Activated naive CD8-positive, alpha-beta T cell treated with anti-CD3 and anti-CD28 coated beads, Interleukin-2, amount 50 U/mL, for 16 hours (primary cell): Measurements from ENCODE around the gene TRPM2.

ENCODE experiments used
- DNase-seq: peaks from one replicate; pipeline ENCODE4 v3.0.0-alpha.2; 2020; ENCODE audit warnings: low read depth, low spot score

The TRPM2 gene

DNA sequence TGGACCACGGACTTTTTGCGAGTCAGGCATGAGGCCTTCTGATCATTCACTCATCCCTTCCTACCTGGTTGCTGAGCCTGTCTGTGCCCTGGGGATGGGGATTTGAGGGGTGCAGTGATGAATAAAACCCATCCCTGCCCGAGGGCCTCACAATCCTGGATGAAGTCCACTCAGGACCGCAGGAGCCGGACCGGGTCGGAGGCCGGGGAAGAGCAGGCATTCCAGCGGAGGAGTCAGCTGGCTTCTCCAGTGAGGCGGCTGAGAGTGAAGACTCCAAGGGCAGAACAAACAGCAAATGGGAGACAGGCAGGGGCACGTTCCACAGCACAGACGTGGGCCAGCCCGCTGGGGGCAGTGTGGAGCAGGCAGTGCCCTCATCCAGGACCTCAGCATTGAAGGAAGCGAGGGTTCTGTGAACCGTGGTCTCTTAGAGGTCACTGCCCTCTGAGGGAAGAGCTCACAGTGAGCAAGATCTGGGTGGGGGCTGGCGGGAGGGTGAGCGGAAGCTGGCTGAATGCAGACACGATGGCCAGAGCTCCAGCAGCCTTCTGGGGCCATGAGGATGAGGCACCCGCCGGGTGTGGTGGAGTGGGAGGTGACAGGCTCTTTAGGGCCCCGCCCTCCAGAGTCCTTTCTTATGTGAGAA is 91.0 kb downstream of the TRPM2 start:
- no peak for DNase-seq

DNA sequence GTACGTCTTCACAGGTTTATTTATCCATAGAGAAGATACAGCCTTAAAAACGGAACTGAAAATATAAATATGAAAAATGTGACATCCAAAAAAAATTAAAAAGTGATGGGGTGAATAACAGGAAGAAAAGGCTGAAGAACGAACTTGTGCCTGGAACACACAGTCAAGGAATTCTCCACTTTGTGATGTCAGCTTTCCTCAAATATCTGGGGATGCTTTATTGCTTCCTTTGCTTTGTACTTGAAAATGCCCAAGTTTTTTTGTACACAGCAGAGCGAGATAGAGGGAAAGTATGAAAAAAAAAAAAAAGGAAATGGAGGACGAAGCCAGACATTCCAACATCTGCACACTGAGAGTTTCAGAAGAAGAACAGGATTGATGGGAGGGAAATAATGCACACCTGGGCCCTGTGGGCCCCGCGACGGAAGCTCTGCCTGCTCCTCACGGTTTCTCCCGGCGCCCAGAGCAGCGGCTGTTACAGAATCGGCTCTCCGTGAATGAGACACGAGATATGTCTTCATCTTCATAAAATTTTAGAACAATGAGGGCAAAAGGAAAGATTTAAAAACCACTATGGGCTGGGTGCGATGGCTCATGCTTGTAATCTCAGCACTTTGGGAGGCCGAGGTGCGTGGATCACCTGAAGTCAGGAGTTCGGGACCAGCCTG is 91.9 kb downstream of the TRPM2 start:
- no peak for DNase-seq

DNA sequence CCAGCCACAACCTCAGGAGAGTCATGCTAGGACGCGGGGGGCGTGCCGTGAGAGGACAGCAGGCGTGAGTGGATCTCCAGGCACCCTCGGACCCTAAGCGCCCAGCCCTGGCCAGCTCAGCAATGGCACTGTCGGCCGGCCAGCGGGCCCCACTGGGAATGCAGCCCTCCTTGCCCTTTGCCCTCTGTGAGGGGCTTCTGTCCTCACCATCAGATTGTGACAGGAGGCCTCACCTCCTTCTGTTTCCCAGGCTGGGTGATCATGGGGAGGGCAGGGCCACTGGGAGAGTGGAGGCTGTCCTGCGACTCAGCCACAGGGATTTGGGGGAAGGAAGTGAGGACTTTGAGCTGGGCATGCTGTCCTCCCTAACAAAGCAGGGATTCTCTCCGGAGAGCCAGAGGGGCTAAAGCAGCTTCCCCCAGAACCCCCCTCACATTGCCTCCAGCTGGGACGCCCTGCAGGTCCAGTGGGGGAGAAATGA is 95.3 kb downstream of the TRPM2 start:
- DNase-seq, result no peak

DNA sequence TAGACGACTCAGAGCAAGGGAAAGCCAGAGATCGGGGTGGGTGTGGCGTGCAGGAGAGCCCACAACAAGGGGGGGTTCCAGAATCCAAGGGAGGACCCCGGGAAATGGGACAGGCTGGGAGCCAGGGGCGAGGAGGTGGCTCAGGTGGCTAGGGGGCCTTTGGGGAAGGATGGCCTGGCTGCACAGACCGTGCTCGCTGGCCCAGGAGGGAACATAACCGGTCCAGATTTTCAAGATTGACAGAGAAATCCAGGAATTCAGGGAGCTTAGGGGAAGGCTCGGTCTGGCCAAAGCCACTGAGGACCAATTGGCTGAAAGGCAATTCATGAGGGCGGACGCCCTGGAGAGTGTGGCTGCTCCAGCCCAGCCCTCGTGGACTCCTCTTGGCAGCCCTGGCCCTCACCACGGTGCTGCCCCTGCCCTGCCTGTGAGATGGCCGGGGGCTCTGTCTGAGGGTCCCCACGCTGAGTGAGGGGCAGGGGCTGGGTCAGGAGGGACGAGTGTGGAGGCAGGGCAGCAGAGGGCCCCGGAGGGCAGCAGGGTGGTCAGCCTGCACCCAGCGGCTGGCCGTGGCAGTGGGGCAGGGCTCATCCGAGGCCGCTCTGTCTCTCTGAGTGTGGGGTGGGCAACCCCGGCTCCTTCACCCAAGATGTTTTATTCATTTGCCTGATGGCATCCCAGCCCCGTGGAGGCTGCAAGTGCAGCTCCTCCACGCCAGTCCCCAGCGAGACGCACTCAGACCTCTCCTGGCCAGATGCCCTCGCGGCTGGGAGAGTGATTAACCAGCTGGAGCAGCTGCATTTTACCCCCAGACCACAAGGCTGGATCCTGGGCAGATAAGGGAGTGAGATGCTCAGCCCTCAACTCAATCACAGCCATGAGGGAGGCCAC is 96.3 kb downstream of the TRPM2 start:
- DNase-seq, result no peak

DNA sequence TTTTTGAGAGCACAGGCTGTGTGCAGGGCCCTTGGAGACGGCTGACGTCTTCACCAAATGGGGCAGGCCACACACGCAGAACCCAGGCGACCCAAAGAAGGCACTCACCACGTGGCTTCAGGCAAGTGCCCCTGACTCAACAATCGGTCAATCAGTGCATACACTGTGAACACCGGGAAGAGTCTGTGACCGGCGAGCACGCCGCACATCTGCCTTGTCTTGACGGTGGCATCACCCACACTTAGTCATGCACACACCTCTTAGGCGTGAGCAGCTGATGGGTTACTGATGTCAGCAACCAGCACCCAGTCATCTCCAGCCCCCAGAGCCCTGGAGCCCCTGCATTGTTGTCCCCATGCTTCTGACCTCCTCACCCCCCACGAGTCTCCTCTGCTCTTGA is 97.0 kb downstream of the TRPM2 start:
- DNase-seq, result no peak

DNA sequence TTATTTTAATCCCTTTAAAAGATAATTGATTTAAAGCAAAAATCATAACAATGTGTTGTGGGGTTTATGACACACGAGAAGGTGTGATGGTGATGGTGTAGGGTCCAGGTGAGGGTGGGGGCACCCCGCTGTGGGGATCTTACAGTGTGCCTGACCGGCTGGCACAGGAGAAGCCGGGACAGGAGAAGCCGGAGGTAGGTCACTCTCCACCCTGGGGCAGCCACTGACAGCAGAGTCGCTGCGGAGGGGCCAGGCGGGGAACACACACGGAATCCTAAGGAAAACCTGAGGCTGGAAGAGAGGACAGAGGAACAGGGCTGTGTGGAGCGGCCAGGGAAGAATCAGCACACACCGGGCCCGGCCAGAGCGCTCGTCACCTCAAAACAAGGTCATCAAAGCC is 97.6 kb downstream of the TRPM2 start:
- DNase-seq, result no peak

DNA sequence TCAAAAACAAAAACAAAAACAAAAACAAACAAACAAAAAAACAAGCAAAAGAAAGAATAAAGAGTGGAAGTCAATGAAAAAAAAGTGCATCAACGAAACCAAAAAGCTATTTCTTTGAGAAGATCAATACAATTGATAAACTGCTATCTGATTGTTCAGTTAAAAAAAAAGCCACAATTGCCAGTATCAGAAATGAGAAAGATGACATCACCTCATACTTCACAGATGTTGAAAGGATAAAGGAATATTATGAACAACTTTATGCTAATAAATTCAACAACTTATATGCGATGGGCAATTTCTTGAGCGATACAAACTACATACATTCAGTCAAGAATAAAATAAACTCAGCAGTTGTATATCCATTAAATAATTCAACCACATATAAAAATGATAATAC is 99.7 kb downstream of the TRPM2 start:
- no peak for DNase-seq

DNA sequence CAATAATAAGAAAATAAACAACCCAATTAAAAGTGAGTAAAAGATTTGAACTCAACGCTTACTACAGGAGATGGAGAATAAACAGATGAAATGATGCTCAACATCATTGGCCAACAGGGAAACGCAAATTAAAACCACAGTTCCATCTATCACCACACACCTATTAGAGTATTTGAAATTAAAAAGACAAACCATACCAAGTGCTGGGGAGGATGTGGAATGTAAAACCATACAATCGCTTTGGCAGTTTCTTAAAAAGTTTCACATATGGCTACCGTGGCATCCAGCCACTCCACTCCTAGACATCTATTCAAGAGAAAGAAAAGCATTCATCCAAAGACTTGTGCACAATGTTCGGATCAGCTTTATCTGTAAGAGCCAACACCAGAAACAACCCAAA is 100.6 kb downstream of the TRPM2 start:
- DNase-seq, result no peak

DNA sequence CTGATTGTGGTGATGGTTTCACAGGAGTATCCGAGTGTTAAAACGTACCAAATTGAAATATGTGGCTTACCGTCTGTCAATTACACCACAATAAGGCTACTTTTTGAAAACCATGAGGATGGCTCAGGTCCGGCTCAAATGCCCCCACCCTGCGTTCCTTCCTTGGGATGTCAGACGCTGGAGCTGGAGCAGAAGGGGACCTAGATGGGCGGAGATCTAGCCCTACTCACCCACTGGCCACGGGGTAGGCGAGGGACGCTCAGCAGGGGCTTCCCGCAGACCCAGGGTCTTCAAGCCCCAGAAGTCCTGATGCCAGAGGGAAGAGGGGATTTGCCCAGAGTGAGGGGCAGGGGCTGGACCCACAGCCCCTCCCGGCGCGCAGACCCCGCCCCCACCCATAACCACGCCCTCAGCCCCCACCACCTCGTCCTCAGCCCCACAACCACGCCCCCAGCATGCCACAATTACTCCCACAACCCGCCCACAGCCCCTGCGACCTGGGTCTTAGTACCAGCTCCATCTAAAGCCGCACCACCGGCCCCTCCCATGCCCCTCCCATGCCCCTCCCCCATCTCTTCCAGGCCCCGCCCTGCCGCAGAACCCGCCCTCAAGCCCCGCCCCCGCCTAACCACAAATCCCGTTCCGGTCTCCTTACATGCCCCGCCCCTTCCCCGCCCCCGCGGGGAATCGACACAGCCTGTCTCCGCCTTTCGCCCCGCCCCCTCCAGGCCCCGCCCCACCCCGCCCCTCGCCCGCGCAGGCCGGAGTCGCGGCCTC is 101.5 kb downstream of the TRPM2 start, which contains the start of gene LRRC3:
Gene LRRC3, plus strand, starts transcription at position 764 of the 777 bp plus-strand sequence. CDS start 1,135 bp downstream, outside the sequence.
- peak; percentile 74 for DNase-seq

DNA sequence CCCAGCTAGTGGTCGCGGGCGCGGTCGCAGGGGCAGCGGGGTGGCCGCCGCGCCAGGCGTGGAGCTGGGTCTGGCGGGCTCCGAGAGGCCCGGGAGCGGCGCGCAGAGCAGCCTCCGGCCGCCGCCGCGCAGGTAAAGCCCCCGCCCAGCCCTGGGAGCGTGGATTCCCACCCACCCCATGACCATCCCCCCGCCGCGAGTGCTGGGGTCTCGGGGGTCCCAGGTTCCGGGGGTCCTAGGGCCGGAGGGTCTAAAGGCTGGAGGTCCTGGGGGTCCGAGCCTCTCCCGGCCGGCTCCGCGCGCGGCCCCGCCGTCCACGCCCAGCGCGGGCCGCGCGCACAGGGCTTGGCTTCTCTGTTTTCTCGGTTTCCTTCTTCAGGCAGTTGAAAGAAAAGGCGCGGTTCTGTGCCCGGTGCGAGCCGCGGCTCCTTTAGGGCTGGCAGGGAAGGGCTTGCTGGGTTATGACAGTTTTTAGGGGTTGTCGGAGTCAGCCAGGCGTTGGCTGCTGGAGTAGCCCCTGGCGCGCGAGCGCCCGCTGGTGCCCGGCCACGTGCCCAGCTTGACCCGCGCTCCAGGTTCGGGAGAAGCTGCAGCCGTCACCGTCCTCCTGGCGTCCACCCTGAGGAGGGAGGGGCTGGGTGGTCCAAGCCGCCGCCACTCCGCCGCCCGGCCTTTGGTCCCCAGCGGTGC is 102.2 kb downstream of the TRPM2 start:
- DNase-seq, result no peak

DNA sequence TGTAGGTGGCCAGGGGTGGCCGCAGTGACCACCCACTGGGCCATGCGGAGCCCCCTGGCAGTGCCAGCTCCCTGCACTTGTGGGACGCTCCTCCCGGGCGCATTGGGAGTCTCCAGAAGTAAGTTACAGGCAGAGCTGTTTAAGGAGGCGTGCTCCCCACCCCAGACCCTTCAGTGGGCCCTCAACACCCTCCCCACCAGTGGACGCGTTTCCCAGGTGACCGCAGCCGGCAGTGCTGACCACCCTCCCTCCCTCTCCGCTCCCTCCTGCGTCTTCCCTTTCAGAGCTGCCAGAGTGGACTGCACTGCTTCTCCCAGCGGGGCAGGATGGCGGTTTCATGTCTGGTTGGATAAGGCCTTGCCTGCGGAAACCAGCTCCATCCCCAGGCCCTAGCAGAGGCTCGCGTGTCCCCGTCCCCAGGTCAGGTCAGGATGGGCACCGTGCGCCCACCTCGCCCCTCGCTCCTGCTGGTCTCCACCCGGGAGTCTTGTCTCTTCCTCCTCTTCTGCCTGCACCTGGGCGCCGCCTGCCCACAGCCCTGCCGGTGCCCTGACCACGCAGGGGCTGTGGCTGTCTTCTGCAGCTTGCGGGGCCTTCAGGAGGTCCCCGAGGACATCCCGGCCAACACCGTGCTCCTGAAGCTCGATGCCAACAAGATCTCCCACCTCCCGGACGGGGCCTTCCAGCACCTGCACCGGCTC is 102.9 kb downstream of the TRPM2 start:
- no peak for DNase-seq

DNA sequence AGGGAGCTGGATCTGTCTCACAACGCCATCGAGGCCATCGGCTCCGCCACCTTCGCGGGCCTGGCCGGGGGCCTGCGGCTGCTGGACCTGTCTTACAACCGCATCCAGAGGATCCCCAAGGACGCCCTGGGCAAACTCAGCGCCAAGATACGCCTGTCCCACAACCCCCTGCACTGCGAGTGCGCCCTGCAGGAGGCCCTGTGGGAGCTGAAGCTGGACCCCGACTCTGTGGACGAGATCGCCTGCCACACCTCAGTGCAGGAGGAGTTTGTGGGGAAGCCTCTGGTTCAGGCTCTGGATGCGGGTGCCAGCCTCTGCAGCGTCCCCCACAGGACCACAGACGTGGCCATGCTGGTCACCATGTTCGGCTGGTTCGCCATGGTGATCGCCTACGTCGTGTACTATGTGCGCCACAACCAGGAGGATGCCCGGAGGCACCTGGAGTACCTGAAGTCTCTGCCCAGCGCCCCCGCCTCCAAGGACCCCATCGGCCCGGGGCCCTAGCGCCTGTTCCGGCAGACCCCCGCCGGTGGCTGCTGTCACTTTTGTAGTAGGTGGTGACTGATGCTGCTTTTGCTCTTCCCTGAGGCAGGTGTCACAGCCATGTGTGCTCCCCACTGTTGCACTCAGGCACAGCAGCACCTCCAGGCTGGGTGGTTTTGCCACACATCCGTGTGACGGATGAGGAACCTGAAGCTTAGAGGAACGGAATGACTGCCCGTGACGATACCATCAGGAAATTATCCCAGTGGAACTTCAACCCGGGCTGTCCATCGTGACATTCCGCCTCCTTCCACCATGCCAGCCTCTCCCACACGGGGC is 103.7 kb downstream of the TRPM2 start:
- no peak for DNase-seq

DNA sequence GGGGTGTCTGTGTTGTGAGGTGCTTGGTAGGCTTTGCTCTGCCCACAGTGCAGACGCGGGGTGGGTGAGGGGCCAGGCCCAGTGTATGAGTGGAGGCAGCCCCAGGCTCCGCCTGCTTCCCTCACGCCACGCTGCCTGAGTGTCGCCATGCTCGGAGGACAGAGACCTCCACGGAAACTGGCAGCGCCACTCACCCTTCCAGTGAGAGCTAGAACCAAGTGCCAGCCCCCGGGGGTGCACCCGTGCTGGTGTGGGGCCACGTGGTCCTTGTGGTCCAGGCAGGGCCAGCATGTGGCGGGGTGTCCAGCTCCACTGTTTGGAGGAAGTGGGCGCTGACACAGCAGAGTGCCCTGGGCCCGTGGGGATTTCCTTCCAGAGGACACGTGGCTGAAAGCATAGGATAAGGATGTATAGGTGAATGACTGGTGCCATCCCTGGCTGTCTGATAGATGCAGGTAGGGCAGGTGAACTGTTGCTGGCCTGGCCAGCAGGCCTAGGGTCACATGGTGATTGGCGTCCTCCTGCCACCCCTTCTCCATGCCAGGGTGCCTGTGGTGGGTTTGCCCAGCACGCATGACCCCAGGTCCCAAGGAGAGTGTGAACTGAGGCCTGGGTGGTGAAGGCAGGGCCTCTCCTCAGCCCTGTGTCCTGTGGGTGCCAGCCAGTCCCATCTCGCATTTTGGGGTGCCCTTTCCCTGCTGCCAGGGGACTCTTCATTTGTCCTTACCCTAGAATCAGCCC is 105.7 kb downstream of the TRPM2 start:
- DNase-seq, result no peak

DNA sequence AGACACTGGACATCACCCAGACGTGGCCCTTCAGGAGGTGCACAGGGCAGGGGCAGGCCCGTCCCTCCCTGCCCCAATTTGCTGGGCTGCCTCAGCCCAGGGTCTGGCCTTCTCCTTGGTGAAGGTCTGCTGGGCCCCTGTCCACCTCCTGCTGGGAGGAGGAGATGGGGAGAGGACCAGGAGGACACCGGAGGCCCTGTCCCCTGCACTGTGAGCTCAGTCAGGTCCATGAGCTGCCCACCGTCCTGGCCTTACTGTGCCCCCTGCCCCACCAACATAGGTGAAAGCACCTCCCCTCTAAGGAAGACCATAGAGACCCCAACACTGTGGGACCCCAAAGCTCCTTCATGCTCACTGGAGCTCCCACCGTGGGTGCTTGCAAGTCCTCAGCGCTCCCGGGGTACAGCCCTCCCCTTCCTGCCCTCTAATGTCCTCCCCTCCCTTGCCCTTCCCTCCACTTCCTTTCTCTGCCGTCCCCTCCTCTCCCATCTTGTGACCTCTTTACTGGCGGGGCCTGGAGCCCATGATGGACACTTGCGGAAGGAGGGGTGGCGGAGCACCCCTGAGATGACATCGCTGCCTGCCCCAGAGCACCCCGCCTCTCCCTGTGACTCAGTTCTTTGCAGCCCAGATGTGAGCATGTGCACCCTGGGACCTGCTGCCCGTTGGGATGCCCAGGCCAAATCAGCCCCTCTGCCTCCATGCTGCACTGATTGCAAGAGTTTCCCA is 106.5 kb downstream of the TRPM2 start:
- DNase-seq, result no peak

DNA sequence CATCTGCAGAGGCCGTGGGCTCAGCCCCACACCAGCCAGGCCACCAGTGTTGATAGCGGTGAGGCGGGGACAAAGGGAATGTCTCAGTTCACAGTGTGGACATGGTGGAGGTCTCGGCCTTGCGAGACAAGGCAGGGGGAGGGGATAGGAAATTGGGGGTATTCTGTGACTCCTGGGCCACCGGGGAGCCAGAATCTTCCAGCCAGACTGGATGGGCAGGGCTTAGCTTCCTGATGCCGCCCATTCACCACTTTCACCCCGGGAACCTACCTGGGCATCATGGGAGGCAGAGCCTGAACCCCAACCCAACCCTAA is 107.0 kb downstream of the TRPM2 start:
- DNase-seq, result no peak

DNA sequence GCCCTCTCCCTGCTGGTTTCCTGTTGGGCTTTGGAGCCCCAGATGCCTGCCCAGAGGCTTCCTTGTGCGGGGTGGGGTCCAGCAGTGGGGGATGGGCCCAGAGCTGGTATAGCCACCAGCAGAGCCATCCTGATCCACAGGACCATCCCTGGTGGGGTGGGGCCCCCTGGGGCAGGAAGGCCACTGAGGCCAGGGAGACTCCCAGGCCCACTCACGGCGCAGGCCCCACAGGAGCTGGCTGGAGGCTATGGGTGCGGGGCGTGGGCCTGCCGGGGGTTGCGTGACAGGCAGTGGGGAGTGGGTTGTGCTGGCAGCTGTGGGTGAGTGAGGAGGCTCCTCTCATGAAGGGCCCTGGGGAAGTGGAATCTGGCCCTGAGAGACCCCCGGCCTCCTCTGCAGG is 107.6 kb downstream of the TRPM2 start:
- no peak for DNase-seq

DNA sequence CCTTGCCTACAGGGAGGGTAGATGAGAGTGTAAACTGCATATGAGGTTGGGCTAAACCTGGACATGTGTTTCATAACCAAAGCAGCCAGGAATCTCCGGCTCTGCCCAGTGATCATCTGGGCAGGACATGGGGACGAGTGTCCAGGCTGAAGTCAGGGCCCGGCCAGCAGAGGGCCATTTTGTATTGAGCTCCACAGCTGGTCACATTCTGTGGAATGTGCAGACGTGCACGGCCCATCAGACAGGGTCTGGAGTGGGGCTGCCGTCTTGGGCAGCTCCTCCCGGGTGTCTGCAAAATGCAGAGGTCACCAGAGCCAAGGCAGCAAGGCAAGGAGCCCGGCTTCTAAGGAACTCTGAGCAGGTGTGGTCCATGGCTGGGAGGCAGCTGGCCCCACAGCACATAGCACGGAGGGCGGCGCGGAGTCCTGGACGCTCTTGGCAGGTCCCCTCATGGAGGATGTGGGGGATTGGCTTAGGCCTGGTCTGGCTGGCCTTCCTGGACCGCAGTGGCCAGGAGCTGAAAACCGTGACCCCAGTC is 108.1 kb downstream of the TRPM2 start:
- no peak for DNase-seq
